Measurements from ENCODE around the gene SMIM7.
"Not testable (repeated sequence)": the region's sequence is repeated elsewhere in the genome, so short reads cannot be mapped to it uniquely, and the experiment has no call there.

The SMIM7 gene

DNA sequence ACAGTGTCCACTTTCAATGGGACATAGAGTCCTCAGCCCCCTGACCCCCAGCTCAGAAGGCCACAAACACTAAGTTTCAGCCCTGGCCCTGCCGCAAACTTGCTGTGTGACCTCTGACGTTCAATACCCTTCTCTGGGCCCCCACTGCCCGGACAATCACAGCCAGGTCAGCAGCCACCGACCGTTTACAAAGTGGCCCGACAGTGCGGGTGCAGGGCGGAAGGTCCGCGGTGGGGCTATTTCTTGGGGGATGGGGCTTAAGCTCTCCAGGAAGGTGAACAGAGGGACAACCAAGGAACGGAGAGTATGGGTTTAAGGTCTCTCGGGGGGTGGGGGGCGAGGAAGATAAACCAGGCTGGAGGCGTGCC, 496 bp downstream of the SMIM7 start:
- TF ChIP-seq, protein P1, sequence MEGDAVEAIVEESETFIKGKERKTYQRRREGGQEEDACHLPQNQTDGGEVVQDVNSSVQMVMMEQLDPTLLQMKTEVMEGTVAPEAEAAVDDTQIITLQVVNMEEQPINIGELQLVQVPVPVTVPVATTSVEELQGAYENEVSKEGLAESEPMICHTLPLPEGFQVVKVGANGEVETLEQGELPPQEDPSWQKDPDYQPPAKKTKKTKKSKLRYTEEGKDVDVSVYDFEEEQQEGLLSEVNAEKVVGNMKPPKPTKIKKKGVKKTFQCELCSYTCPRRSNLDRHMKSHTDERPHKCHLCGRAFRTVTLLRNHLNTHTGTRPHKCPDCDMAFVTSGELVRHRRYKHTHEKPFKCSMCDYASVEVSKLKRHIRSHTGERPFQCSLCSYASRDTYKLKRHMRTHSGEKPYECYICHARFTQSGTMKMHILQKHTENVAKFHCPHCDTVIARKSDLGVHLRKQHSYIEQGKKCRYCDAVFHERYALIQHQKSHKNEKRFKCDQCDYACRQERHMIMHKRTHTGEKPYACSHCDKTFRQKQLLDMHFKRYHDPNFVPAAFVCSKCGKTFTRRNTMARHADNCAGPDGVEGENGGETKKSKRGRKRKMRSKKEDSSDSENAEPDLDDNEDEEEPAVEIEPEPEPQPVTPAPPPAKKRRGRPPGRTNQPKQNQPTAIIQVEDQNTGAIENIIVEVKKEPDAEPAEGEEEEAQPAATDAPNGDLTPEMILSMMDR (IDR thresholded peaks at IDR 0.05; ENCODE audit: insufficient read depth, low read depth, low read length, missing control alignments), result no peak
- H3K4me3 ChIP-seq (ENCODE audit: low read depth, low read length), result peak overlapping the region; percentile 98
- no peak for DNase-seq (ENCODE audit: low read depth)

DNA sequence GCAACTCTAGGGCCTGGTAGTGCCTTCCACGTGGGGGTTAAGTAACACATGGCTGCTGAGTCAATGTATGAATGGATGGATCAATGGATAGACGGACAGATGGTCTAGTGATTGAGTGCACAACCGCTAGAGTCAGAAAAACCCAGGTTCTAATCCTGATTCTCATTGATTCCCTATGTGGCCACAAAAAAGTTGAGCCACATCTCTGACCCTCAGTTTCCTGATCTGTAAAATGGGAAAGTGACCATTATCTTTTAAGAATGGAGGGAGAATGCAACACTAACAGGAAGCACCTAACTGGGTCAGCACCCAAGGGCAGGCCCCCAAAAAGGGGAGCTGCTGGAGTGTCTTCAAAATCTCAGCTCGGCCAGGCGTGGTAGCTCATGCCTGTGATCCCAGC, 2.6 kb downstream of the SMIM7 start:
- no peak overlapping the region for H3K4me3 ChIP-seq (ENCODE audit: low read depth, low read length)
- no peak for DNase-seq (ENCODE audit: low read depth)
- TF ChIP-seq, protein P1 (IDR thresholded peaks at IDR 0.05; ENCODE audit: insufficient read depth, low read depth, low read length, missing control alignments), result no peak

DNA sequence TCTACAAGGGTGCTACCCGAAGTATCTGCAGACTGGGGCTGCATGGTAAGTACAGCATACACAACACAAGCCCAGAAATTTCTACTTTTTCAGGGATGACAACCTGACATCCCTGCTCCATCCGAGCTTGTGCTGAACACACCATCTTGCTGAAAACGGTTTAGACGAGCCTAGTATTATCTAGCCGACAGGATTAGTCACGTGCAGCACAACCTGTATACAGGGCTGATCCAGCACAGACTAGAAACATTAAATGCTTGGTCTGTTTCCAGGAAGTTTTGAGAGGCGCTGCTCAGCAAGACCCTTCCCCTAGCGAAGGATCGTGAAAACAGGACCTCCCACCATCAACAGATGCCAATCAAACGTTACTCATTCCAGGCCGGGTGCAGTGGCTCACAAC, 4.2 kb downstream of the SMIM7 start:
- TF ChIP-seq, protein P1 (IDR thresholded peaks at IDR 0.05; ENCODE audit: insufficient read depth, low read depth, low read length, missing control alignments), result no peak
- no peak overlapping the region for H3K4me3 ChIP-seq (ENCODE audit: low read depth, low read length)
- no peak for DNase-seq (ENCODE audit: low read depth)

DNA sequence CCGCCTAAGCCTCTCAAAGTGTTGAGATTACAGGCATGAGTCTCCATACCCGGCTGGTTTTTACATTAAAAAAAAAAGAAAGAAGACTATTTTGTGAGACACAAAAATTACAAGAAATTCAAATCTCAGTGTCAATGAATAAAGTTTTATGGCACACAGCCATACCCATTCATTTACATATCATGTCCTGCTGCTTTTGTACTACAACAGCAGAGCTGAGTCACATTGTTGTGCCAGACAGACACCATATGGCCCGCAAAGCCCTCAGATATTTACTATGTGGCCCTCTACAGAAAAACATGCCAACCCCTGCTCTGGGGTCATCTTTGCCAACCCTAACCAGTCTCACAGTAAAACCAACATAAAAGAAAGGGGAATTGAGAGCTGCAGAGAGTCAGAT, 5.3 kb downstream of the SMIM7 start:
- no peak for DNase-seq (ENCODE audit: low read depth)
- H3K4me3 ChIP-seq (ENCODE audit: low read depth, low read length), result no peak overlapping the region
- TF ChIP-seq, protein P1 (IDR thresholded peaks at IDR 0.05; ENCODE audit: insufficient read depth, low read depth, low read length, missing control alignments), result no peak

DNA sequence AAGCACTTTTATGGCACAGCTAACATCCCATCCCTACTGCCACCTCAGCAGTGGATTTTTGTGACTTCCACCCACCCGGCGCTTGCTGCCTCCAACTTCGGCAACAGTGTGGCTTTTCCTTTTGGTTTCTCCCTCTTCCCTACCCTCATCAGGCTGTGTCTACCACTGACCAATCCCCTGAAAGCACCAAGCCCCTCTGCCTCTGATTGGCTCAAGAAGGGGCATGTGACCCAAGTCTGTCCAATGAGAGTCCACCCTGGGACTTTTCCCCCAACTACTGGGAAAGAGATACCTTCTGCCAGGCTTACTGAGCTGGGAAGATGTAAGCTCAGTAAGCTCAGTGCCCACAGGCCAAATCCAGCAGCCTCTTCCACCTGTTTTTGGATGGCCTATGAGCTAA, 5.8 kb downstream of the SMIM7 start:
- DNase-seq (ENCODE audit: low read depth), result no peak
- H3K4me3 ChIP-seq (ENCODE audit: low read depth, low read length), result no peak overlapping the region
- TF ChIP-seq, protein P1 (IDR thresholded peaks at IDR 0.05; ENCODE audit: insufficient read depth, low read depth, low read length, missing control alignments), result no peak

DNA sequence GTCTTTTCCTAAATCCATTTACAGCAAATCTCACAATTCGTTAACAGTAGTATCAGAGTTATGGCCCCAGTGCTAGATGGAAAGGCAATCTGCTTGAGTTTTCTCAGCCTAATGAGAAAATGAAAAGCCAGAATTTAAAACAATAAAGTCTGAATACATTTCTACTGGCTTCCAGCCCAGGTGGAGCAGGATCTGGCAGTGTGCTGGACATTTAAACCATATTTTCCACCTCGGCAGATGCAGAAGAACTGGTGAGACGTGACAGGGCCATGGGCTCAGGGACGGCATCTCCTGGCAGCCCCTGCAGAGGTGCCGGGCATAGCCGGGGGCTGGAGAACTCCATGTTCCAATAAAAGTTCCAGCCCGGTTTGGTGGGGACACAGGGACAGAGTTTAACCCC, 7.1 kb downstream of the SMIM7 start:
- TF ChIP-seq, protein P1 (IDR thresholded peaks at IDR 0.05; ENCODE audit: insufficient read depth, low read depth, low read length, missing control alignments), result no peak
- no peak overlapping the region for H3K4me3 ChIP-seq (ENCODE audit: low read depth, low read length)
- no peak for DNase-seq (ENCODE audit: low read depth)

DNA sequence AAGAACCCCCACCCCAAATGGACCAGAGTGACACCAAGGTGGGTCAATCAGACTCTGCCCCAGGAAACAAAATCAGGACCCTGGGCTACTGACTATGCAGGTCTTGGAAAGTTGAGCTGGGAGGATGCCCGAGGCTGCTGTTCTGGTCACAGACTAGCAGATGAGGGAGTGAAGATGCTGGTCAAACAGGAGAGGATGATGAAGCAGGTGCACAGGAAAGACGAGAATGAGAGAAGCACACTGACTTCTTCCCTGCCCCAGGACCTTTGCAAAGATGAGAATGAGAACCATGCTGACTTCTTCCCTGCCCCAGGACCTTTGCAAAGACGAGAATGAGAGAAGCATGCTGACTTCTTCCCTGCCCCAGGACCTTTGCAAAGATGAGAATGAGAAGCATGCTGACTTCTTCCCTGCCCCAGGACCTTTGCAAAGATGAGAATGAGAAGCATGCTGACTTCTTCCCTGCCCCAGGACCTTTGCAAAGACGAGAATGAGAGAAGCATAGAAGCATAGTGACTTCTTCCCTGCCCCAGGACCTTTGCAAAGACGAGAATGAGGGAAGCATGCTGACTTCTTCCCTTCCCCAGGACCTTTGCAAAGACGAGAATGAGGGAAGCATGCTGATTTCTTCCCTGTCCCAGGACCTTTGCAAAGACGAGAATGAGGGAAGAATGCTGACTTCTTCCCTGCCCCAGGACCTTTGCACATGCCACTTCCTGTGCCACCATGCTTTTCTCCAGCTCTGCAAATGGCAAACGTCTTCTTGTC, 8.3 kb downstream of the SMIM7 start:
- DNase-seq (ENCODE audit: low read depth); H3K4me3 ChIP-seq (ENCODE audit: low read depth, low read length): not testable (repeated sequence)
